ENCODE measurements around the gene NUP214.

GRCh38 chr9:131237931-131238401, 112.6 kb downstream of the NUP214 start:
- TF ChIP-seq CTCF (conservative IDR thresholded peaks at IDR 0.05; ENCODE audit: low read depth, low read length), result no peak
- no peak for TF ChIP-seq EZH2 (IDR thresholded peaks at IDR 0.05; ENCODE audit: borderline replicate concordance, low read depth, low read length, poor library complexity, severe bottlenecking)
